ENCODE results near the gene DLGAP1. TPM values are rescaled to one million over a fixed set of nuclear protein-coding genes. Genes with fewer than 3 reads are reported as not detected.
A peak's percentile ranks its signal among the peaks of the same experiment; 100 is the strongest.

The DLGAP1 gene
- total and polyA plus RNA-seq, 2 of the 13 experiments (the other 11 are each of a cell fraction or from before 2014, with no cell fraction given), result 0.01 TPM; not detected in 1

DNA sequence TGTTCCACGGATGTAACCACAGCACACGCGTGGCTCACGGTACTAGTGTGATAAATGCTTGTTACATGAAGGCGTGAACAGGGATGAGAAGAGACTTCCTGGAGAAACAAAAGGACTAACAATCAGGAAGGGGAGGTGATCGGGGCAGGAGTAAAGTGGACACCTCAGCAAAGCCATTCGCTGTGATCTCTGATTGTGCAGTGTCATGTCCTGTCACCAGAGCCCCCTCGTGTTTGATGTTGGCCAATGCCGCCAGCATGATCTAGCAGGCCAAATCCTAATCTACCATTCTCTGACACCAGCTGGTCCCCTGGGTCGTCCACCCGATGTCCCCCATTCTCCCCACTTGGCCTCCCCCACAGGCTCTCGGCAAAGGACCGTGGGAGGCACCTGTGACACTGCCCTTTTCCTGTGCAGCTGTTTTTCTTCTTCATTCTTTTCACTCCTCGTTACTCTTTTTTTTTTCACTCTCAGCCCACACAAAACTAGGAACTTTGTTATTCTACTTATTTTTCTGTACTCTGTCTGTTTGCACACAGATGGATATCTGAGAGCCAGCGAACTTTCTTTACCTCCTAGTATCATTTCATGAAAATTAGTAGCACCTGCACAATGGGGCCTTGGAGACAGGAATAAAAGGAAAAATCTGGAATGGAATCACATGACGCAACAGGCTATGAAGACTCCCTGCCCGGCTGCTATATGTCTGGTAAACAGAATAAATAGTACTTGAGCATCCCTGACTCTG, 858.3 kb downstream of the DLGAP1 start (continued):
- TF ChIP-seq POLR2G (IDR thresholded peaks at IDR 0.05; ENCODE audit: low read depth, low read length) (peak; percentile 58; the same call in 1 of the 2 replicates), ERF (CRISPR knock-in tag; IDR thresholded peaks at IDR 0.05) (peak; percentile 60; the same call in 1 of the 2 replicates), KLF6 (CRISPR knock-in tag; IDR thresholded peaks at IDR 0.05) (no peak), CREM (IDR thresholded peaks at IDR 0.05) (peak; percentile 24; the same call in 1 of the 2 replicates), CREM (CRISPR knock-in tag; IDR thresholded peaks at IDR 0.05) (no peak), MBNL3 (CRISPR knock-in tag; conservative IDR thresholded peaks at IDR 0.05) (no peak), ZNF33B (CRISPR knock-in tag; IDR thresholded peaks at IDR 0.05) (no peak), FOSL2 (CRISPR knock-in tag; IDR thresholded peaks at IDR 0.05) (peak; percentile 63), ZNF761 (CRISPR knock-in tag; conservative IDR thresholded peaks at IDR 0.05) (0 out of 2 replicates have a peak, but pooled peaks have one; percentile 39), ZNF614 (CRISPR knock-in tag; IDR thresholded peaks at IDR 0.05; ENCODE audit: borderline replicate concordance) (peak; percentile 69; the same call in 1 of the 2 replicates), RBFOX2 (IDR thresholded peaks at IDR 0.05; ENCODE audit: low read depth, low read length) (peak; percentile 50; the same call in 1 of the 2 replicates), RARA (CRISPR knock-in tag; IDR thresholded peaks at IDR 0.05) (peak; percentile 74), ARNTL (CRISPR knock-in tag; IDR thresholded peaks at IDR 0.05) (peak; percentile 46; the same call in 1 of the 2 replicates), SALL1 (CRISPR knock-in tag; IDR thresholded peaks at IDR 0.05) (peak; percentile 79), ZNF83 (CRISPR knock-in tag; IDR thresholded peaks at IDR 0.05; ENCODE audit: borderline replicate concordance) (0 out of 2 replicates have a peak, but pooled peaks have one; percentile 46), NR2F2 (IDR thresholded peaks at IDR 0.05; ENCODE audit: borderline replicate concordance, low read depth) (no peak)
- TF ChIP-seq, protein P1, sequence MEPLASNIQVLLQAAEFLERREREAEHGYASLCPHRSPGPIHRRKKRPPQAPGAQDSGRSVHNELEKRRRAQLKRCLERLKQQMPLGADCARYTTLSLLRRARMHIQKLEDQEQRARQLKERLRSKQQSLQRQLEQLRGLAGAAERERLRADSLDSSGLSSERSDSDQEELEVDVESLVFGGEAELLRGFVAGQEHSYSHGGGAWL (CRISPR knock-in tag; IDR thresholded peaks at IDR 0.05), result no peak
- TF ChIP-seq, protein P2, sequence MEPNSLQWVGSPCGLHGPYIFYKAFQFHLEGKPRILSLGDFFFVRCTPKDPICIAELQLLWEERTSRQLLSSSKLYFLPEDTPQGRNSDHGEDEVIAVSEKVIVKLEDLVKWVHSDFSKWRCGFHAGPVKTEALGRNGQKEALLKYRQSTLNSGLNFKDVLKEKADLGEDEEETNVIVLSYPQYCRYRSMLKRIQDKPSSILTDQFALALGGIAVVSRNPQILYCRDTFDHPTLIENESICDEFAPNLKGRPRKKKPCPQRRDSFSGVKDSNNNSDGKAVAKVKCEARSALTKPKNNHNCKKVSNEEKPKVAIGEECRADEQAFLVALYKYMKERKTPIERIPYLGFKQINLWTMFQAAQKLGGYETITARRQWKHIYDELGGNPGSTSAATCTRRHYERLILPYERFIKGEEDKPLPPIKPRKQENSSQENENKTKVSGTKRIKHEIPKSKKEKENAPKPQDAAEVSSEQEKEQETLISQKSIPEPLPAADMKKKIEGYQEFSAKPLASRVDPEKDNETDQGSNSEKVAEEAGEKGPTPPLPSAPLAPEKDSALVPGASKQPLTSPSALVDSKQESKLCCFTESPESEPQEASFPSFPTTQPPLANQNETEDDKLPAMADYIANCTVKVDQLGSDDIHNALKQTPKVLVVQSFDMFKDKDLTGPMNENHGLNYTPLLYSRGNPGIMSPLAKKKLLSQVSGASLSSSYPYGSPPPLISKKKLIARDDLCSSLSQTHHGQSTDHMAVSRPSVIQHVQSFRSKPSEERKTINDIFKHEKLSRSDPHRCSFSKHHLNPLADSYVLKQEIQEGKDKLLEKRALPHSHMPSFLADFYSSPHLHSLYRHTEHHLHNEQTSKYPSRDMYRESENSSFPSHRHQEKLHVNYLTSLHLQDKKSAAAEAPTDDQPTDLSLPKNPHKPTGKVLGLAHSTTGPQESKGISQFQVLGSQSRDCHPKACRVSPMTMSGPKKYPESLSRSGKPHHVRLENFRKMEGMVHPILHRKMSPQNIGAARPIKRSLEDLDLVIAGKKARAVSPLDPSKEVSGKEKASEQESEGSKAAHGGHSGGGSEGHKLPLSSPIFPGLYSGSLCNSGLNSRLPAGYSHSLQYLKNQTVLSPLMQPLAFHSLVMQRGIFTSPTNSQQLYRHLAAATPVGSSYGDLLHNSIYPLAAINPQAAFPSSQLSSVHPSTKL (CRISPR knock-in tag; IDR thresholded peaks at IDR 0.05), result peak; percentile 47; the same call in 1 of the 2 replicates
- TF ChIP-seq, protein P3, sequence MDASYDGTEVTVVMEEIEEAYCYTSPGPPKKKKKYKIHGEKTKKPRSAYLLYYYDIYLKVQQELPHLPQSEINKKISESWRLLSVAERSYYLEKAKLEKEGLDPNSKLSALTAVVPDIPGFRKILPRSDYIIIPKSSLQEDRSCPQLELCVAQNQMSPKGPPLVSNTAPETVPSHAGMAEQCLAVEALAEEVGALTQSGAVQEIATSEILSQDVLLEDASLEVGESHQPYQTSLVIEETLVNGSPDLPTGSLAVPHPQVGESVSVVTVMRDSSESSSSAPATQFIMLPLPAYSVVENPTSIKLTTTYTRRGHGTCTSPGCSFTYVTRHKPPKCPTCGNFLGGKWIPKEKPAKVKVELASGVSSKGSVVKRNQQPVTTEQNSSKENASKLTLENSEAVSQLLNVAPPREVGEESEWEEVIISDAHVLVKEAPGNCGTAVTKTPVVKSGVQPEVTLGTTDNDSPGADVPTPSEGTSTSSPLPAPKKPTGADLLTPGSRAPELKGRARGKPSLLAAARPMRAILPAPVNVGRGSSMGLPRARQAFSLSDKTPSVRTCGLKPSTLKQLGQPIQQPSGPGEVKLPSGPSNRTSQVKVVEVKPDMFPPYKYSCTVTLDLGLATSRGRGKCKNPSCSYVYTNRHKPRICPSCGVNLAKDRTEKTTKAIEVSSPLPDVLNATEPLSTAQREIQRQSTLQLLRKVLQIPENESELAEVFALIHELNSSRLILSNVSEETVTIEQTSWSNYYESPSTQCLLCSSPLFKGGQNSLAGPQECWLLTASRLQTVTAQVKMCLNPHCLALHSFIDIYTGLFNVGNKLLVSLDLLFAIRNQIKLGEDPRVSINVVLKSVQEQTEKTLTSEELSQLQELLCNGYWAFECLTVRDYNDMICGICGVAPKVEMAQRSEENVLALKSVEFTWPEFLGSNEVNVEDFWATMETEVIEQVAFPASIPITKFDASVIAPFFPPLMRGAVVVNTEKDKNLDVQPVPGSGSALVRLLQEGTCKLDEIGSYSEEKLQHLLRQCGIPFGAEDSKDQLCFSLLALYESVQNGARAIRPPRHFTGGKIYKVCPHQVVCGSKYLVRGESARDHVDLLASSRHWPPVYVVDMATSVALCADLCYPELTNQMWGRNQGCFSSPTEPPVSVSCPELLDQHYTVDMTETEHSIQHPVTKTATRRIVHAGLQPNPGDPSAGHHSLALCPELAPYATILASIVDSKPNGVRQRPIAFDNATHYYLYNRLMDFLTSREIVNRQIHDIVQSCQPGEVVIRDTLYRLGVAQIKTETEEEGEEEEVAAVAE (CRISPR knock-in tag; IDR thresholded peaks at IDR 0.05; ENCODE audit: borderline replicate concordance), result no peak
- TF ChIP-seq, protein P4, sequence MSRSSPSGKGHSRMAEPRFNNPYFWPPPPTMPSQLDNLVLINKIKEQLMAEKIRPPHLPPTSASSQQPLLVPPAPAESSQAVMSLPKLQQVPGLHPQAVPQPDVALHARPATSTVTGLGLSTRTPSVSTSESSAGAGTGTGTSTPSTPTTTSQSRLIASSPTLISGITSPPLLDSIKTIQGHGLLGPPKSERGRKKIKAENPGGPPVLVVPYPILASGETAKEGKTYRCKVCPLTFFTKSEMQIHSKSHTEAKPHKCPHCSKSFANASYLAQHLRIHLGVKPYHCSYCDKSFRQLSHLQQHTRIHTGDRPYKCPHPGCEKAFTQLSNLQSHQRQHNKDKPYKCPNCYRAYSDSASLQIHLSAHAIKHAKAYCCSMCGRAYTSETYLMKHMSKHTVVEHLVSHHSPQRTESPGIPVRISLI (CRISPR knock-in tag; IDR thresholded peaks at IDR 0.05; ENCODE audit: borderline replicate concordance), result peak; percentile 66; the same call in 1 of the 2 replicates

Data from HepG2 (cell line).